Chondrocyte (in vitro differentiated cells): ENCODE measurements around the gene TBC1D8B. TPM values are rescaled to one million over a fixed set of nuclear protein-coding genes. Genes with fewer than 3 reads are reported as not detected.
A peak's percentile ranks its signal among the peaks of the same experiment; 100 is the strongest.
"Not testable (repeated sequence)": the region's sequence is repeated elsewhere in the genome, so short reads cannot be mapped to it uniquely, and the experiment has no call there.

Experiments
- DNase-seq: peaks from one replicate; pipeline ENCODE4 v3.0.0; 2021; ENCODE audit warnings: mixed read lengths, low spot score
- H3K27ac Mint-ChIP-seq: one replicate; pipeline ENCODE4 v1.8.0; 2021; ENCODE audit warnings: mild to moderate bottlenecking, moderate library complexity, mixed read lengths; ENCODE audit not compliant: unreplicated experiment
- H3K27me3 Mint-ChIP-seq: 2 replicates; pipeline ENCODE4 v1.8.0; 2021; ENCODE audit warnings: low read depth, mixed read lengths
- H3K36me3 Mint-ChIP-seq: 2 replicates; pipeline ENCODE4 v1.8.0; 2021; ENCODE audit warnings: low read depth, mixed read lengths
- H3K4me1 Mint-ChIP-seq: 2 replicates; pipeline ENCODE4 v1.8.0; 2021; ENCODE audit warnings: low read depth, mild to moderate bottlenecking, mixed read lengths
- H3K4me3 Mint-ChIP-seq: one replicate; pipeline ENCODE4 v1.8.0; 2021; ENCODE audit warnings: mild to moderate bottlenecking, moderate library complexity, mixed read lengths; ENCODE audit not compliant: unreplicated experiment
- H3K9me3 Mint-ChIP-seq: 2 replicates; pipeline ENCODE4 v1.8.0; 2021; ENCODE audit warnings: low read depth, mixed read lengths
- total RNA-seq: library from RNA; stranded (reverse); gene quantifications from 3 replicates; pipeline ENCODE4 v1.2.1, GENCODE V29; 2021
- TF ChIP-seq, protein P1 (sequence below): fragments of 200-600 bp; sonication (generic); IDR thresholded peaks from 2 replicates; pipeline ENCODE4 v1.5.0; 2021; ENCODE audit warnings: antibody characterized with exemption, mild to moderate bottlenecking, moderate library complexity

The TBC1D8B gene
- total RNA-seq, 1 donor from 2014 or later: 15.7 TPM

DNA sequence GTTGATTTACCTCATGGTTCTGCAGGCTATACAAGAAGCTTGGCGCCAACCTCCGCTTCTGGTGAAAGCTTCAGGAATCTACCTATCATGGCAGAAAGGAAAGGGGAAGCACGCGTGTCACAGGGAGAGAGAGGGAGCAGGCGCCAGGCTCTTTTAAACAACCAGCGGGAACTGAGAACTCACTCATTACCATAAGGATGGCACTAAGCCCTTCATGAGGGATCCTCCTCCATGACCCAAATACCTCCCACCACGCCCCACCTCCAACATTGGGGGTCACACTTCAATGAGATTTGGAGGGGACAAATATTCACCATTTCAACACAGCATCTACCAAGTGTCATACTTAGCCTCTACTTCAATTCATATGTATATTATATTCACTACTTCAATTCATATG is 18.8 kb upstream of the TBC1D8B start:
- Mint-ChIP-seq H3K4me3 (no peak overlapping the region), H3K36me3 (no peaks in the 10 kb centered on the region), H3K9me3 (no peaks in the 10 kb centered on the region), H3K27me3 (peaks cover 21% of the 10 kb centered on the region), H3K27ac (no peak overlapping the region), H3K4me1 (no peaks in the 10 kb centered on the region)
- TF ChIP-seq, protein P1, sequence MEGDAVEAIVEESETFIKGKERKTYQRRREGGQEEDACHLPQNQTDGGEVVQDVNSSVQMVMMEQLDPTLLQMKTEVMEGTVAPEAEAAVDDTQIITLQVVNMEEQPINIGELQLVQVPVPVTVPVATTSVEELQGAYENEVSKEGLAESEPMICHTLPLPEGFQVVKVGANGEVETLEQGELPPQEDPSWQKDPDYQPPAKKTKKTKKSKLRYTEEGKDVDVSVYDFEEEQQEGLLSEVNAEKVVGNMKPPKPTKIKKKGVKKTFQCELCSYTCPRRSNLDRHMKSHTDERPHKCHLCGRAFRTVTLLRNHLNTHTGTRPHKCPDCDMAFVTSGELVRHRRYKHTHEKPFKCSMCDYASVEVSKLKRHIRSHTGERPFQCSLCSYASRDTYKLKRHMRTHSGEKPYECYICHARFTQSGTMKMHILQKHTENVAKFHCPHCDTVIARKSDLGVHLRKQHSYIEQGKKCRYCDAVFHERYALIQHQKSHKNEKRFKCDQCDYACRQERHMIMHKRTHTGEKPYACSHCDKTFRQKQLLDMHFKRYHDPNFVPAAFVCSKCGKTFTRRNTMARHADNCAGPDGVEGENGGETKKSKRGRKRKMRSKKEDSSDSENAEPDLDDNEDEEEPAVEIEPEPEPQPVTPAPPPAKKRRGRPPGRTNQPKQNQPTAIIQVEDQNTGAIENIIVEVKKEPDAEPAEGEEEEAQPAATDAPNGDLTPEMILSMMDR: no peak
- no peak for DNase-seq

DNA sequence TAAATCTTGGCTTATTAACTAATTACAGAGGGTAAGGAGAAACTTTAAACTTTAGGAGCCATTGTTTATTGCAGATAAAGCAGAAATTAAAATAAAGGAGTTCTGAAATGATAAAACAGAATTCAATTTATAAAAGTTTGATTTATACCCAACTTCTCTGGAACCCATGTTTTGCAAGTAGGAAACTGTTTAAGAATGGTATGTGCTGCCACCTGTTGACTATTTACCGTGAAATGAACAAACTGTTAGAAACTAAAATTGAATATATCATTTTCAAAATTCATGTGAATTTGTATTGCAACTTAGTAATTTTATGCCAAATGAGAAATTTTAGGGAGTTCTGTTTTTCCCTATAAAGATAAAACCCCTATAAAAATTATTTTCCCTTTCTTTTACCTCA is 11.0 kb upstream of the TBC1D8B start:
- TF ChIP-seq, protein P1: peak; percentile 80
- no peaks in the 10 kb centered on the region for H3K4me1 Mint-ChIP-seq
- H3K36me3 Mint-ChIP-seq: no peaks in the 10 kb centered on the region
- no peak for DNase-seq
- no peaks in the 10 kb centered on the region for H3K9me3 Mint-ChIP-seq
- H3K4me3 Mint-ChIP-seq: no peak overlapping the region
- no peak overlapping the region for H3K27ac Mint-ChIP-seq
- H3K27me3 Mint-ChIP-seq: peaks cover 11% of the 10 kb centered on the region

DNA sequence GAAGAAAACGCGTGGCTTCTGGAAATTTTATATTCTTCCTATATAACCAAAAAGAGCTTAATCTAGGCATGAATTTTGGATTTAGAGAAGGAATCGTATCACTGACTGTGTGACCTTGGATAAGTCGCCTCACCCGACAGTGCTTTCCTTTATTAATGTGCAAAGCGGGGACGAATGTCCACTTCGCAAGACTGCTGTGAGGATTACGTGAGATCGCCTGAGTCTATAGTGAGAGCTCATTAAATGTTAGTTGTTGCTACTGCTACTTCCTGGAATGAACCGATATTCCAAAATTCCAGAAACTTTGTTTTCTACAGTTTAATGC is 448 bp upstream of the TBC1D8B start:
- TF ChIP-seq, protein P1: no peak
- peak overlapping the region; percentile 91 for H3K4me3 Mint-ChIP-seq
- peak overlapping the region; percentile 94 for H3K27ac Mint-ChIP-seq
- no peaks in the 10 kb centered on the region for H3K36me3 Mint-ChIP-seq
- H3K4me1 Mint-ChIP-seq: peaks cover 17% of the 10 kb centered on the region
- no peaks in the 10 kb centered on the region for H3K9me3 Mint-ChIP-seq
- no peak for DNase-seq
- H3K27me3 Mint-ChIP-seq: peaks cover 11% of the 10 kb centered on the region

DNA sequence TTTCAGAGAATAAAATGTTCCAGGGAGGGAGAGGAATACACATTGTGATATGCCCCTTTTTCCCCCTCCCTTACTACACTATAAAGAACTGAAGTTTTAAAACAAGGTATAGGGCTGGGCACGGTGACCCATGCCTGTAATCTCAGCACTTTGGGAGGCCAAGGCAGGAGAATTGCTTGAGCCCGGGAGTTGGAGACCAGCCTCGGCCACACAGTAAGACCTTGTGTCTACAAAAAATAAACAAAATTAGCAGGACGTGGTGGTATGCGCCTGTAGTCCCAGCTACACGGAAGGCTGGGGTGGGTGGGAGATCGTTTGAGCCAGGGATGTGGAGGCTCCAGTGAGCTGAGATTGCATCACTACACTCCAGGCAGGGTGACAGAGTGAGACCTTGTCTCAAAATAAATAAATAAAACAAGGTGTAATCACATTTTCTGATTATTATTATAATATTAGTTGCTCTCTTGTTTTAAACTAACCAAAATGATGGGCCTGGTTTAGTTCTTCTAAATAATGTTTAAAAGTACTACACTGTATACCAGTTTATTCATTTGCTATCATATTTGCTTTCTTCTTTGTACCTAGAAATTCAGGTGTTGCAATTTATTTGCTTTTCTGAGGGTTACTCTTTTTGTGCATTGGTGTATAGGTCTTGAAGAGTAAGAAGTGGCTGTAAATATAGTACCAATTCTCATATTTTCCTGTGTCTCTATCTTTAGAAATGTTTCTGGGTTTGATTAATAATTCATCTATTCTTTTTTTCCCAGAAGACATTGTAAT is 8.8 kb downstream of the TBC1D8B start:
- TF ChIP-seq, protein P1: no peak
- Mint-ChIP-seq H3K9me3 (no peaks in the 10 kb centered on the region), H3K27me3 (no peaks in the 10 kb centered on the region), H3K36me3 (no peaks in the 10 kb centered on the region), H3K4me3 (no peak overlapping the region), H3K4me1 (no peaks in the 10 kb centered on the region), H3K27ac (no peak overlapping the region)
- DNase-seq: no peak

DNA sequence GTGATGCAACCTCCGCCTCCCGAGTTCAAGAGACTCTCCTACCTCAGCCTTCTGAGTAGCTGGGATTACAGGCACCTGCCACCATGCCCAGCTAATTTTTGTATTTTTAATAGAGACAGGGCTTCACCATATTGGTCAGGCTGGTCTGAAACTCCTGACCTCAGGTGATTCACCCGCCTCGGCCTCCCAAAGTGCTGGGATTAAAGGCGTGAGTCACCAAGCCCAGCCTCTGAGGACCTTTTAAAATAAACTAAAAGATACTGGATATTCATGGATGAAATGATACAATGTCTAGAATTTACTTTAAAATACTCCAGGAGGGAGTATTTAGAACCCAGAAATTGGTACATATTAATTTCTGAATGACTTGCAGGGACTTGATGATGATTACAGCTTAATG is 10.5 kb downstream of the TBC1D8B start:
- not testable (repeated sequence) for H3K36me3 Mint-ChIP-seq, H3K9me3 Mint-ChIP-seq, H3K4me3 Mint-ChIP-seq, H3K27me3 Mint-ChIP-seq, H3K27ac Mint-ChIP-seq, DNase-seq, H3K4me1 Mint-ChIP-seq

DNA sequence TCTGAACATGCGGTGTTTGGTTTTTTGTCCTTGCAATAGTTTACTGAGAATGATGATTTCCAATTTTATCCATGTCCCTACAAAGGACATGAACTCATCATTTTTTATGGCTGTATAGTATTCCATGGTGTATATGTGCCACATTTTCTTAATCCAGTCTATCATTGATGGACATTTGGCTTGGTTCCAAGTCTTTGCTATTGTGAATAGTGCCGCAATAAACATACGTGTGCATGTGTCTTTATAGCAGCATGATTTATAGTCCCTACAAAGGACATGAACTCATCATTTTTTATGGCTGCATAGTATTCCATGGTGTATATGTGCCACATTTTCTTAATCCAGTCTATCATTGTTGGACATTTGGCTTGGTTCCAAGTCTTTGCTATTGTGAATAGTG is 11.6 kb downstream of the TBC1D8B start:
- not testable (repeated sequence) for H3K9me3 Mint-ChIP-seq, H3K36me3 Mint-ChIP-seq, H3K27me3 Mint-ChIP-seq, DNase-seq, H3K27ac Mint-ChIP-seq, H3K4me3 Mint-ChIP-seq, H3K4me1 Mint-ChIP-seq
